Activated T-cell treated with anti-CD3 and anti-CD28 coated beads, Interleukin-2, amount 50 U/mL, for 72 hours (primary cell): Measurements from ENCODE around the gene MAPK8. TPM values are rescaled to one million over a fixed set of nuclear protein-coding genes. Genes with fewer than 3 reads are reported as not detected.

Source experiments
- ATAC-seq, 2 donors: fragments of 150-1000 bp; cut with Tn5 transposase; replicated peaks in 1 of 2; 2 replicates each; pipeline ENCODE4 v1.10.0; 2021; ENCODE audit warnings: moderate library complexity in 2 of 2, mild to moderate bottlenecking in 1 of 2
- DNase-seq, 2 donors: peaks; one replicate each; pipeline ENCODE4 v3.0.0; 2021 to 2022; ENCODE audit warnings: mixed read lengths in 1 of 2
- H3K27ac Mint-ChIP-seq: one replicate; pipeline ENCODE4 v1.8.0; 2022; ENCODE audit warnings: mild to moderate bottlenecking, moderate library complexity, mixed read lengths
- H3K27me3 Mint-ChIP-seq: one replicate; pipeline ENCODE4 v1.8.0; 2022; ENCODE audit warnings: low read depth, mixed read lengths
- H3K36me3 Mint-ChIP-seq, 2 donors: one replicate each; pipeline ENCODE4 v1.8.0; 2022; ENCODE audit warnings: mixed read lengths in 2 of 2, mild to moderate bottlenecking in 1 of 2; ENCODE audit not compliant: insufficient read depth in 2 of 2
- H3K4me1 Mint-ChIP-seq: one replicate; pipeline ENCODE4 v1.8.0; 2022; ENCODE audit warnings: low read depth, mixed read lengths
- H3K4me3 Mint-ChIP-seq, 2 donors: one replicate each; pipeline ENCODE4 v1.8.0; 2022; ENCODE audit warnings: mild to moderate bottlenecking in 2 of 2, mixed read lengths in 2 of 2, moderate library complexity in 2 of 2
- H3K9me3 Mint-ChIP-seq, 2 donors: one replicate each; pipeline ENCODE4 v1.8.0; 2022; ENCODE audit warnings: mixed read lengths in 2 of 2
- total RNA-seq, 2 donors: library from RNA; stranded (reverse); gene quantifications; one replicate each; pipeline ENCODE4 v1.2.3, GENCODE V29; 2022

Gene MAPK8
- total RNA-seq, 2 donors from 2014 or later = 43.3 to 60.2 TPM

- no peak for ATAC-seq
- Mint-ChIP-seq H3K4me1 (peaks cover 19% of the 10 kb centered on the region), H3K9me3 (peaks cover 1 to 5% of the 10 kb centered on the region in 2 donors), H3K27me3 (no peaks in the 10 kb centered on the region), H3K36me3 (peaks cover 0 to 5% of the 10 kb centered on the region in 2 donors), H3K27ac (no peak overlapping the region), H3K4me3 (no peak overlapping the region)
- DNase-seq = no peak
Observed at GRCh38 chr10:48357631-48358030, 51.2 kb downstream of the MAPK8 start.

DNA sequence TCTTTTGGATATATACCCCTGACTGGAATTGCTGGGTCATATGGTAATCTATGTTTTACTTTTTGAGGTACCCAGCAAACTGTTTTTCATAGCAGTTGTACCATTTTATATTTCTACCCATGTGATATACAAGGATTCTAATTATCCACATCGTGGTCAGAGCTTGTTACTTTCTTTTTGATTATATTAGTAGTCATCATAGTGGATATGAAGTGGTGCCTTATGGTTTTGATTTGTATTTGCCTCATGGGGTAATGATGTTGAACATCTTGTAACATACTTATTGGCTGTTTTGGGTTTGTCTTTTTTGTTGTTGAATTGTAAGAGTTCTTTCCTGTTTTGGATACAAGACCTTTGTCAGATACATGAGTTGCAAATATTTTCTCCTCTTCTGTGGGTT, 51.7 kb downstream of the MAPK8 start:
- peaks cover 20% of the 10 kb centered on the region for H3K4me1 Mint-ChIP-seq

GRCh38 chr10:48358838-48359237, 52.4 kb downstream of the MAPK8 start:
- Mint-ChIP-seq H3K36me3 (peaks cover 0 to 4% of the 10 kb centered on the region in 2 donors), H3K9me3 (peaks cover 1 to 2% of the 10 kb centered on the region in 2 donors), H3K4me1 (peaks cover 27% of the 10 kb centered on the region), H3K27ac (no peak overlapping the region), H3K27me3 (no peaks in the 10 kb centered on the region), H3K4me3 (no peak overlapping the region)
- DNase-seq (no peak), ATAC-seq (no peak)

More for the DNA sequence above, 51.7 kb downstream of the MAPK8 start:
- no peak for DNase-seq
- ATAC-seq = peak; percentile 36 to 69
- Mint-ChIP-seq H3K27ac (no peak overlapping the region), H3K36me3 (peaks cover 0 to 5% of the 10 kb centered on the region in 2 donors), H3K4me3 (no peak overlapping the region), H3K27me3 (no peaks in the 10 kb centered on the region), H3K9me3 (peaks cover 1 to 5% of the 10 kb centered on the region in 2 donors)

DNA sequence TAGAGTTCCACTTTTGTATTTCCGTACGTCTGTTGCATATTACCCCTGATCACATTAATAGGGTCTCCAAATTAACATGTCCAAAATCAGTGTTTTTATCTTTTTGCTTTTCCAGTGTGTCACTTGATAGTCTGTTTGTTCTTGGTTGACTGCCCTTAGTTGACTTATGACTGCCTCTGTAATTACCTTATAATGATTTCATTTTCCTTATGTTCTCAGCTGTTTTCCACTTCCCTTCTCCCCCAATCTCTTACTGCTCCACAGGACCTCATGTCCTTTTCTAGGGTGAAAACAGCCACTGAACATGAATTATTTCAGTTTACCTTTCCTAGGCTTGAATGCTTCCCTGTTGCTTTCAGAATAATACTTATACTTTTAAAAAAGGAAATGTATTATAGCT, 54.7 kb downstream of the MAPK8 start:
- Mint-ChIP-seq H3K36me3 (peaks cover 0 to 2% of the 10 kb centered on the region in 2 donors), H3K4me1 (peaks cover 28% of the 10 kb centered on the region), H3K27me3 (no peaks in the 10 kb centered on the region), H3K4me3 (no peak overlapping the region), H3K27ac (no peak overlapping the region), H3K9me3 (peaks cover 0 to under 1% of the 10 kb centered on the region in 2 donors)
- no peak for ATAC-seq
- no peak for DNase-seq

- DNase-seq (peak; percentile 13 to 31), ATAC-seq (peak in 1 of 2 donors; percentile 52)
- H3K36me3 Mint-ChIP-seq = no peaks in the 10 kb centered on the region
- H3K9me3 Mint-ChIP-seq = no peaks in the 10 kb centered on the region
- peaks cover 14% of the 10 kb centered on the region for H3K4me1 Mint-ChIP-seq
- no peak overlapping the region for H3K4me3 Mint-ChIP-seq
- no peak overlapping the region for H3K27ac Mint-ChIP-seq
- no peaks in the 10 kb centered on the region for H3K27me3 Mint-ChIP-seq
Observed at GRCh38 chr10:48363617-48364355, 57.3 kb downstream of the MAPK8 start.

- ATAC-seq = no peak
- Mint-ChIP-seq H3K27ac (no peak overlapping the region), H3K4me1 (peaks cover 13% of the 10 kb centered on the region), H3K36me3 (no peaks in the 10 kb centered on the region), H3K27me3 (no peaks in the 10 kb centered on the region), H3K4me3 (no peak overlapping the region), H3K9me3 (no peaks in the 10 kb centered on the region)
- no peak for DNase-seq
Observed at GRCh38 chr10:48364659-48365405, 58.4 kb downstream of the MAPK8 start.

GRCh38 chr10:48365668-48366067, 59.2 kb downstream of the MAPK8 start:
- no peak overlapping the region for H3K4me3 Mint-ChIP-seq
- peaks cover 13% of the 10 kb centered on the region for H3K4me1 Mint-ChIP-seq

DNA sequence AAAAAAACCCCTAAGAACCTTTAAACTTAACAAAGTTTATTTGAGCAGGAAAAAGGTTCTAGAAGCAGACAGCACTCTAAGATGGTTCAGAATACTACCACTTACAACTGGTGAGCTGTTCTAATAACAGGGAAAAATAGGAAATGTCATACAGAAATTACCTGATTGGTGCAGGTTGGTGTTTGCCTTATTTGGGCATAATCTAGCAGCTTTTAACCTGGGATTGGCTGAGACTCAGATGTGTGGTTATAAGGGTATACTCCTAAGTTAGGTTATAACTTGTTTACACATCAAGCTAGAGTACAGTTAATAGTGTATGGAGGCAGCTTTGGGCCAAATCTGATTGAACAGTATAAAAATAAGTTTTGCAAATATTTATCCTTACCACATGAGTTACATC, 59.8 kb downstream of the MAPK8 start:
- ATAC-seq = no peak
- DNase-seq = no peak
- no peaks in the 10 kb centered on the region for H3K36me3 Mint-ChIP-seq
- H3K27ac Mint-ChIP-seq = no peak overlapping the region
- peaks cover 13% of the 10 kb centered on the region for H3K4me1 Mint-ChIP-seq
- no peak overlapping the region for H3K4me3 Mint-ChIP-seq
- H3K9me3 Mint-ChIP-seq = no peaks in the 10 kb centered on the region
- H3K27me3 Mint-ChIP-seq = no peaks in the 10 kb centered on the region

More at GRCh38 chr10:48365668-48366067, 59.2 kb downstream of the MAPK8 start:
- Mint-ChIP-seq H3K27ac (no peak overlapping the region), H3K27me3 (no peaks in the 10 kb centered on the region), H3K36me3 (no peaks in the 10 kb centered on the region), H3K9me3 (no peaks in the 10 kb centered on the region)
- no peak for ATAC-seq
- DNase-seq = no peak

DNA sequence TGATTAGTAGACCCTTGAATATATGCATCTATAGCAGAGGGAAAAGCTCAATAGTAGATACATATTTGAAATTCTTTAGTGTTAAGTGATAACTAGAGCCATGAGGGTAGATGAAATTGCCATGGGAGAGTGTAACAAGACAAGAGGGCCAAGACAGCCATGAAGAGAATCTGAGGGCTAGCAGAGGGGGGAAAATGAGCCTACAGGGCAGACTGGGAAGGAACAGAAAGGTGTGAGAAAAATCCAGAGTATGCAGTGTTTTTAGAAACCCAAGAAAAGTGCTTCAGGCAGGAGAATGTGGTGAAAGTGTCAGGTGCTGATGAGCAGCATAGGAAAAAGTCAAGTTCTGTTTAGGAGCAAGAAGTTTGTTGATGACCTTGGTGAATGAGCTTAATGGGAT, 63.0 kb downstream of the MAPK8 start:
- DNase-seq = no peak
- no peaks in the 10 kb centered on the region for H3K27me3 Mint-ChIP-seq
- ATAC-seq = no peak
- H3K36me3 Mint-ChIP-seq = peaks cover 0 to 3% of the 10 kb centered on the region in 2 donors
- no peaks in the 10 kb centered on the region for H3K4me1 Mint-ChIP-seq
- no peak overlapping the region for H3K27ac Mint-ChIP-seq
- peaks cover 3 to 12% of the 10 kb centered on the region in 2 donors for H3K9me3 Mint-ChIP-seq
- H3K4me3 Mint-ChIP-seq = no peak overlapping the region

DNA sequence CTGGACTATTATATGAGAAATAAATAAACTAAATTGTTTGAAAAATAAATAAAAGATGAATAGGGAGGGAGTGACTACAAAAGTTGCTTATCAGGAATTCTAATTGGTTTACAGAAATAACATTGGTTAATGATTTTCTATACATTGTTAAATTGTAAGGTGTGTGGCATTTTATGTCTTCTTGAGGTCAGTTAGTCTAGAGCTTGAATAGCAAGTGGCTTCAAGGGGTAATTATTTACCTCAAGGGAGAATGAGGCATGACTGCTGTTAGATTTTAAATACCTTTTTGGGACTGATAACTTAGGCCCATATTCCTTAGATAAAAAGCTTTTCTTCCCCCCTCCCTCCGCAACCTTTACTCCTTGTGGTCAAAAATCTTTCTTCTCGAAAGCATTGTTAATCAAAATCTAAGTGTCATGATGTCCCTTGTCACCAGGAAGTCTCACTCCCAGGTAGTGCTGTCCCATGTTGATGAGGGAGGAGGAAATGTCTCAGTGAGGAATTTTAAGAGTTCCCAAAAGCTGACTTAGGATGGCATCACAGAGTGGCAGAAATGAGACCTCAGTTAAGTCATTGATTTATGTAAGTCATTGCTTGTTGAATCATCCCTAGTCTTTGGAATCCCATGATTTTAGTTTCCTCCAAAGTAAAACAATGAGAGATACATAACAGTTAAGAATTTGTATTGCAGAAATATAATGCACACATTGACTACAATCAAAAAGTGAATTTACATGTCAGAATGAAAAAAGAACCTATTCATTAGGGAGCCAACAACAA, 71.5 kb downstream of the MAPK8 start:
- H3K4me1 Mint-ChIP-seq = no peaks in the 10 kb centered on the region
- no peak overlapping the region for H3K27ac Mint-ChIP-seq
- no peak for DNase-seq
- no peak overlapping the region for H3K4me3 Mint-ChIP-seq
- H3K9me3 Mint-ChIP-seq = peaks cover 5 to 18% of the 10 kb centered on the region in 2 donors
- peaks cover 4 to 9% of the 10 kb centered on the region in 2 donors for H3K36me3 Mint-ChIP-seq
- H3K27me3 Mint-ChIP-seq = no peaks in the 10 kb centered on the region
- ATAC-seq = no peak

DNA sequence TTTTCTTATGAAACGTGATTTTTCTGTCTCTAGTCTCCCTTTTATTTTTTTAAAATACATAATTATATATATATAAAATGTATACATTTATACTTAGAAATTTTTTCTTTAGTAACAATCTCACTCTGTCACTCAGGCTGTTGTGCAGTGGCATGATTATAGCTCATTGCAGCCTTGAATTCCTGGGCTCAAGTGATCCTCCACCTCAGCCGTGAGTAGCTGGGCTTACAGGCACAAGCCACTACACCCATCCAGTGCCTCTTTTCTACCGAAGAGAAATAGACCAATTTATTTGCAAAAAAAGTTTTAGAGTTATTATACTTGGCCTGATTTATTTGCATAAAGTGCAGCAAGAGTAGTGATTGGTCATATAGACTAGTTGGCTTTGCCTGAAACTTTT, 72.2 kb downstream of the MAPK8 start:
- Mint-ChIP-seq H3K9me3 (peaks cover 5 to 13% of the 10 kb centered on the region in 2 donors), H3K27ac (no peak overlapping the region), H3K4me3 (no peak overlapping the region), H3K36me3 (peaks cover 3 to 9% of the 10 kb centered on the region in 2 donors), H3K4me1 (no peaks in the 10 kb centered on the region), H3K27me3 (no peaks in the 10 kb centered on the region)
- DNase-seq (no peak), ATAC-seq (no peak)

DNA sequence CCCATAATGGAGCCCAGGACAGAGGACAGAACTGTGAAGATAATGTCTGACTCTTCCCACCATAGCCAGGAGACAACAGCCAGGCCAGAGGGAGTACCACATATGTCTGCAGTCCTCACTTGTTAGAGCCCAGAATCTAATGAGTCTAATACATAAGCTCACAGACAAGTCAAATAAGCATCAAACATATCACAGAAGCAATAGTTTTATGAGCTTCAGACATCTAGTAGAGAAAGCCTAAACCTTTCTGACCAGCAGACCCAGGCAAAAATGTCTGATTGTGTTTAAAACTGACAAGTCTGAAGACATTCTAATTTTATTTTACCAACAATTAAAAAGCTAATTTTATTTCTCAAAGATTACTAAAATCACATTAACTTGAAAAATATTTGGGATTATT, 75.5 kb downstream of the MAPK8 start:
- Mint-ChIP-seq H3K36me3 (peaks cover 3 to 8% of the 10 kb centered on the region in 2 donors), H3K9me3 (peaks cover 3 to 4% of the 10 kb centered on the region in 2 donors), H3K4me1 (no peaks in the 10 kb centered on the region), H3K27ac (no peak overlapping the region), H3K4me3 (no peak overlapping the region), H3K27me3 (no peaks in the 10 kb centered on the region)
- ATAC-seq = no peak
- DNase-seq = no peak

DNA sequence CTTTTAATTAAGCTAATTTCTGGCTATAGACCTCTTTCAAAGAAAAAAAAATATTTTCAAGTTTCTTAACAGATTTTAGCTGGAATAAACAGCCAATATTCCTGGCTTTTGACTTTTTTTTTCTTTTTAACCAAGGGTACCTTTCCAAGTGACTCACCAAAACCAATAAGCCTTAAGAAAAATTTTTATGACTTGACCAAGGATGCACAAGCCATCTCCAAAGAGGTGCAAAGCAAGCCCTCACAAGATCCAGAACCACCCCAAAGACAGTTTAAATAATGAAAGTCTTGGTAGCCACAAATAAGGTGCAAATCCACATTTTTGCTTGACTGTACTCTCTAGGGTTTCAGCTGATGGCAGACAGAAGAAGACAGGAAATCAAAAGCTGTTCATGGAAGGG, 76.5 kb downstream of the MAPK8 start:
- ATAC-seq (no peak), DNase-seq (no peak)
- H3K27ac Mint-ChIP-seq = no peak overlapping the region
- H3K4me3 Mint-ChIP-seq = no peak overlapping the region
- peaks cover 3% of the 10 kb centered on the region in 2 donors for H3K9me3 Mint-ChIP-seq
- peaks cover 3 to 8% of the 10 kb centered on the region in 2 donors for H3K36me3 Mint-ChIP-seq
- H3K4me1 Mint-ChIP-seq = no peaks in the 10 kb centered on the region
- no peaks in the 10 kb centered on the region for H3K27me3 Mint-ChIP-seq
